Heart right ventricle (tissue), 16 donors: ENCODE measurements around the gene TDP1. TPM values are rescaled to one million over a fixed set of nuclear protein-coding genes. Genes with fewer than 3 reads are reported as not detected.
A peak's percentile ranks its signal among the peaks of the same experiment; 100 is the strongest.

Source experiments
- ATAC-seq, 8 donors: fragments of 200-7000 bp; cut with Tn5 transposase; one replicate each; pipeline ENCODE4 v1.9.1; 2020; ENCODE audit warnings: mild to moderate bottlenecking in 8 of 8, moderate library complexity in 8 of 8, moderate number of reproducible peaks in 1 of 8
- DNase-seq, 2 donors: peaks; one replicate each; pipeline ENCODE4 v3.0.0-alpha.2; 2020
- H3K27ac ChIP-seq, 10 donors: fragments of 200-600 bp; sonication (generic) in 2 of 10; one replicate each; pipeline versions ENCODE4 v1.5.0 to v1.8.0; 2020 to 2022; ENCODE audit warnings: mild to moderate bottlenecking in 3 of 10
- H3K27me3 ChIP-seq, 7 donors: fragments of 200-600 bp; one replicate each; pipeline ENCODE4 v1.8.0; 2021 to 2022; ENCODE audit warnings: mild to moderate bottlenecking in 2 of 7
- H3K36me3 ChIP-seq, 9 donors: fragments of 200-600 bp; sonication (generic) in 1 of 9; one replicate each; pipeline versions ENCODE4 v1.5.0 to v1.8.0; 2020 to 2022; ENCODE audit warnings: mild to moderate bottlenecking in 2 of 9
- H3K4me1 ChIP-seq, 9 donors: fragments of 200-600 bp; sonication (generic) in 1 of 9; one replicate each; pipeline versions ENCODE4 v1.5.0 to v1.8.0; 2020 to 2022; ENCODE audit warnings: mild to moderate bottlenecking in 4 of 9
- H3K4me3 ChIP-seq, 10 donors: fragments of 200-600 bp; sonication (generic) in 2 of 10; one replicate each; pipeline versions ENCODE4 v1.5.0 to v1.8.0; 2020 to 2022; ENCODE audit warnings: mild to moderate bottlenecking in 7 of 10, moderate library complexity in 2 of 10
- H3K9me3 ChIP-seq, 11 donors: fragments of 200-600 bp in 10 of 11; sonication (generic) in 2 of 11; one replicate each; pipeline versions ENCODE4 v1.5.0 to v1.8.0; 2013 to 2022; ENCODE audit warnings: mild to moderate bottlenecking in 2 of 11, control low read depth in 1 of 11, moderate library complexity in 1 of 11
- whole genome bisulfite sequencing, 2 donors: extraction: QIAGEN DNeasy Blood & Tissue Kit; methylation state at CpG; one replicate each; pipeline ENCODE4 v1.1.7; 2013; ENCODE audit warnings: inconsistent platforms in 1 of 2; 5-methylcytosine and 5-hydroxymethylcytosine counted together
- intact Hi-C, 10 donors: fragments of 100-400 bp; cut with DNase I; formaldehyde crosslinking; loops; one replicate each; pipeline versions ENCODE4 v1.11.1 to v1.14.2; 2022
- polyA plus RNA-seq, 2 donors: library from polyadenylated mRNA; stranded (reverse); fragments of 200-250 nt; gene quantifications; one replicate each; pipeline ENCODE4 v1.2.3, GENCODE V29; 2013
- total RNA-seq, 10 donors: library from RNA; stranded (reverse); fragmentation: NEBNext Ultra II Directional in 3 of 10; extraction: Animal tissue kit (Norgen Biotek cat#: 25700) in 3 of 10; gene quantifications; one replicate each; pipeline versions ENCODE4 v1.2.1 to v1.2.4, GENCODE V29; 2021 to 2023
- TF ChIP-seq, protein P1 (sequence below), 9 donors: fragments of 200-600 bp; sonication (generic) in 2 of 9; IDR thresholded peaks; one replicate each; pipeline versions ENCODE4 v1.5.0 to v1.8.0; 2021 to 2022; ENCODE audit warnings: antibody characterized with exemption in 9 of 9, mild to moderate bottlenecking in 5 of 9, moderate library complexity in 1 of 9
- donor health status: Arrhythmogenic right ventricular cardiomyopathy.
- donor health status: ischemic (EF 13 %, LVEDD 7.1; RV severe dilation, severe dysfunction).
- donor health status: healthy with polysubstance abuse.
- donor health status: DM: no; HTN: yes; CAD: no.
- donor health status: DM: no; HTN: no; CAD: no.
- donor health status: ischemic (EF 25% LVEDD 6.9; RV normal size, moderate dysfunction).
- donor health status: ischemic (EF 25% LVEDD 5.7; RV mildly dilated, moderate dysfunction).
- donor health status: healthy.
- donor health status: DM: yes; HTN: yes; CAD: no.
- donor health status: Ischemic cardiomyopathy.
- donor health status: ischemic (EF 35%, LVEDD 5.7; RV mildly dilated, moderate dysfunction).
- donor health status: nonischemic (EF 11% LVEDD 7.7; RV severe dilation, severe dysfunction).
- donor health status: DM: yes; HTN: yes; CAD: no.
- donor health status: PGD.
- donor health status: ischemic (EF 29% LVEDD 5.4; RV normal size, mild dysfunction).
- donor health status: nonischemic (EF 23%, LVEDD 6.1; RV moderate dilation, normal function).

Gene TDP1
- total and polyA plus RNA-seq, 12 donors: 0.80 to 7.1 (median 3.2) TPM

DNA sequence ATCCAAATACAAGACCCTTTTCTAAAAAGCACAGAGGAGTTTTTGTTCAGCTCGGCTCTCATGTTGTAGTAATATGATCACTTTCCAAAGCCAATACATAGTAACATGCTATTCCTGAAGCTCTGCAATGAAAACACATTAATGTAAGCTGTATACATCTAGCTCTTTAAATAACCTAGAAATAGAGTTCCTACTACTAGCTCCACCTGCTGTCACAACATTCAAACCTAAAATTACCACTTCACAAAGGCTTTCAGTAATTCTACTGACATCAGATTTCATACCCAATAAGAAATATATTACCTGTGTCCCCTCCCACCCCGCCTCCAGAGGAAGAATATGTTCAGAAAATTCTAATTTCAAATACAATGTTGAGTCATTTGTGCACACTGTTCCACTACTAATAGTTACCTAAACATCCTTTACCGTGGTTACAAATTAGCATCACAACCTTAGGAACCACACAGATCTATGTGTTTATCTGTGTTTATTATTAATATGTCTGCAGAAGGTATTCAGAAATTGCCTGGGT lies 19.0 kb upstream of the TDP1 start:
- intact Hi-C loops: no loop called here
- WGBS, 2 donors: 57 to 73% methylated on average over 3 of the region's 3 CpGs
- H3K36me3 ChIP-seq: peaks cover 0 to 8% (median 0%) of the 10 kb centered on the region in 9 donors

DNA sequence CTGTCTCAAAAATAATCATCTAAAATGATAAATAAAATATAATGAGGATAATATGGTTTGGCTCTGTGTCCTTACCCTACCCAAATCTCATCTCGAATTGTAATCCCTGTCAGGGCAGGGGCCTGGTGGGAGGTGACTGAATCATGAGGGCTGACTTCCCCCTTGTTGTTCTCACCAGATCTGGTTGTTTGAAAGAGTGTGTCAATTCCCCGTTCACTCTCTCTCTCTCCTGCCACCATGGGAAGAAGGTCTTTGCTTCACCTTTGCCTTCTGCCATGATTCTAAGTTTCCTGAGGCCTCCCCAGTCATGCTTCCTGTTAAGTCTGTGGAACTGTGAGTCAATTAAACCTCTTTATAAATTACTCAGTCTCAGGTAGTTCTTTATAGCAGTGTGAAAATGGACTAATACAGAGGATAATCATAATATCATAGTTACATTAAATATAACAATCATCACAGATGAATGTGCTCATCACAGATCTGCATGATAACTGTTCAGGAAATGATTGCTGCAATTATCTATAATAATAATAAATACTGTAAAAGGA lies 13.8 kb upstream of the TDP1 start:
- TF ChIP-seq, protein P1, sequence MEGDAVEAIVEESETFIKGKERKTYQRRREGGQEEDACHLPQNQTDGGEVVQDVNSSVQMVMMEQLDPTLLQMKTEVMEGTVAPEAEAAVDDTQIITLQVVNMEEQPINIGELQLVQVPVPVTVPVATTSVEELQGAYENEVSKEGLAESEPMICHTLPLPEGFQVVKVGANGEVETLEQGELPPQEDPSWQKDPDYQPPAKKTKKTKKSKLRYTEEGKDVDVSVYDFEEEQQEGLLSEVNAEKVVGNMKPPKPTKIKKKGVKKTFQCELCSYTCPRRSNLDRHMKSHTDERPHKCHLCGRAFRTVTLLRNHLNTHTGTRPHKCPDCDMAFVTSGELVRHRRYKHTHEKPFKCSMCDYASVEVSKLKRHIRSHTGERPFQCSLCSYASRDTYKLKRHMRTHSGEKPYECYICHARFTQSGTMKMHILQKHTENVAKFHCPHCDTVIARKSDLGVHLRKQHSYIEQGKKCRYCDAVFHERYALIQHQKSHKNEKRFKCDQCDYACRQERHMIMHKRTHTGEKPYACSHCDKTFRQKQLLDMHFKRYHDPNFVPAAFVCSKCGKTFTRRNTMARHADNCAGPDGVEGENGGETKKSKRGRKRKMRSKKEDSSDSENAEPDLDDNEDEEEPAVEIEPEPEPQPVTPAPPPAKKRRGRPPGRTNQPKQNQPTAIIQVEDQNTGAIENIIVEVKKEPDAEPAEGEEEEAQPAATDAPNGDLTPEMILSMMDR (IDR thresholded peaks at IDR 0.05): no peak
- ATAC-seq: no peak
- H3K4me3 ChIP-seq: no peak overlapping the region
- 83 to 88% methylated on average over 2 of the region's 2 CpGs for WGBS, 2 donors
- H3K36me3 ChIP-seq: no peaks in the 10 kb centered on the region
- H3K9me3 ChIP-seq: no peaks in the 10 kb centered on the region
- intact Hi-C loops: no loop called here
- no peaks in the 10 kb centered on the region for H3K4me1 ChIP-seq
- H3K27me3 ChIP-seq: no peaks in the 10 kb centered on the region
- no peak overlapping the region for H3K27ac ChIP-seq
- DNase-seq: no peak

More for the DNA sequence above, 19.0 kb upstream of the TDP1 start:
- H3K4me1 ChIP-seq: no peaks in the 10 kb centered on the region
- TF ChIP-seq, protein P1 (IDR thresholded peaks at IDR 0.05): peak in 1 of 9 donors; percentile 7
- no peaks in the 10 kb centered on the region for H3K27me3 ChIP-seq
- DNase-seq (no peak), ATAC-seq (no peak)
- no peaks in the 10 kb centered on the region for H3K9me3 ChIP-seq
- no peak overlapping the region for H3K4me3 ChIP-seq
- H3K27ac ChIP-seq: no peak overlapping the region

DNA sequence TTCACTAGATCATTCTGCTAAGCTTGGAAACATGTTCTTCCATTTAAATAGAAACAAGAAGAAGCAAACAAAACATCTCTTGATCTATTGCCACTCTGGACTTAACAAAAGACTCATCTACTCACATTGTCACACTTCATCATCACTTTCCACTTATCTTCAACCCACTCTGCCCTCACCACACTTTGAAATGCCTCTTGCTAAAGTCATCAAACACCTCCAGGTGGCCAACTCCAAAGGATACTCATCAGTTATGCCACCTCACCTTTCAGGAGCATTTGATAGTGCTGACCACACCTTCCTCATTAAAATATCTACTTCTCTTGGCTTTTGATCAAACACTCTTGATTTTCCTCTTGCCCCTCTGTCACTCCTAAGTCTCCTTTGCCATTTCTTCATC lies 8.4 kb upstream of the TDP1 start:
- Histone ChIP-seq H3K4me1 (no peaks in the 10 kb centered on the region), H3K27ac (no peak overlapping the region), H3K4me3 (no peak overlapping the region), H3K36me3 (peaks cover 0 to 29% (median 0%) of the 10 kb centered on the region in 9 donors), H3K27me3 (no peaks in the 10 kb centered on the region), H3K9me3 (no peaks in the 10 kb centered on the region)
- ATAC-seq (no peak), DNase-seq (no peak)
- TF ChIP-seq, protein P1 (IDR thresholded peaks at IDR 0.05): no peak
- intact Hi-C loops: no loop called here

DNA sequence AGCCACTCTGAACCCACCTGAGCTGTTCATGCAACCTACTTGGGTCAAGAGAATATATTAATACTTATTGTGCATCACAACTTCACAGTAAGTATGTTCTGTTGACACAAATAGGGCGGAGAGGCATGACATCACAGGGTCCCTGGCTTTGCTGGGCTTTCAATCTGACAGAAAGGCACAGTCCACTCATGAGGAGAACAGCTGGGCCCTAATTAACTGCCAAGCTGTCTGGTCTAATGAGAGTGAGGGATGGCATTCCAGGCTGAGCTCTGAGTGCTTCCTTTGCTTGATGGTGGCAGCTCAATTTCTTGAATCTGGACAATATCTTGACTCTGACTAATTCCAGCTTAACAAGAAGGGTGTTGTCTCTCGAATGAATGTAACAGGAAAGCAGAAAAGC lies 3.2 kb upstream of the TDP1 start:
- TF ChIP-seq, protein P1 (IDR thresholded peaks at IDR 0.05): no peak
- ATAC-seq: no peak
- Histone ChIP-seq H3K27ac (no peak overlapping the region), H3K9me3 (no peaks in the 10 kb centered on the region), H3K4me1 (peaks cover 0 to 20% (median 13%) of the 10 kb centered on the region in 9 donors), H3K27me3 (no peaks in the 10 kb centered on the region), H3K36me3 (peaks cover 0 to 31% (median 0%) of the 10 kb centered on the region in 9 donors), H3K4me3 (no peak overlapping the region)
- intact Hi-C loops: no loop called here
- 84 to 93% methylated on average over 2 of the region's 2 CpGs for WGBS, 2 donors
- DNase-seq: no peak
